ENCODE measurements around the gene ZDHHC22. TPM values are rescaled to one million over a fixed set of nuclear protein-coding genes. Genes with fewer than 3 reads are reported as not detected.

Gene ZDHHC22
- total RNA-seq, 1 experiment from 2014 or later: 0.46 TPM

- Histone ChIP-seq H3K27me3 (ENCODE audit: control insufficient read depth, insufficient read depth, low read length) (no peaks in the 10 kb centered on the region), H3K9me3 (ENCODE audit: control insufficient read depth, insufficient read depth, low read depth, low read length) (no peaks in the 10 kb centered on the region), H3K27ac (ENCODE audit: low read length) (no peak overlapping the region), H3K36me3 (ENCODE audit: control insufficient read depth, insufficient read depth, low read length) (peaks cover 2% of the 10 kb centered on the region), H3K4me1 (ENCODE audit: control insufficient read depth, insufficient read depth, low read length) (peaks cover 10% of the 10 kb centered on the region), H3K4me3 (ENCODE audit: low read depth in 2 of 2, low read length in 2 of 2) (no peak overlapping the region)
- CTCF ChIA-PET: no interaction called here
- TF ChIP-seq, protein P1, sequence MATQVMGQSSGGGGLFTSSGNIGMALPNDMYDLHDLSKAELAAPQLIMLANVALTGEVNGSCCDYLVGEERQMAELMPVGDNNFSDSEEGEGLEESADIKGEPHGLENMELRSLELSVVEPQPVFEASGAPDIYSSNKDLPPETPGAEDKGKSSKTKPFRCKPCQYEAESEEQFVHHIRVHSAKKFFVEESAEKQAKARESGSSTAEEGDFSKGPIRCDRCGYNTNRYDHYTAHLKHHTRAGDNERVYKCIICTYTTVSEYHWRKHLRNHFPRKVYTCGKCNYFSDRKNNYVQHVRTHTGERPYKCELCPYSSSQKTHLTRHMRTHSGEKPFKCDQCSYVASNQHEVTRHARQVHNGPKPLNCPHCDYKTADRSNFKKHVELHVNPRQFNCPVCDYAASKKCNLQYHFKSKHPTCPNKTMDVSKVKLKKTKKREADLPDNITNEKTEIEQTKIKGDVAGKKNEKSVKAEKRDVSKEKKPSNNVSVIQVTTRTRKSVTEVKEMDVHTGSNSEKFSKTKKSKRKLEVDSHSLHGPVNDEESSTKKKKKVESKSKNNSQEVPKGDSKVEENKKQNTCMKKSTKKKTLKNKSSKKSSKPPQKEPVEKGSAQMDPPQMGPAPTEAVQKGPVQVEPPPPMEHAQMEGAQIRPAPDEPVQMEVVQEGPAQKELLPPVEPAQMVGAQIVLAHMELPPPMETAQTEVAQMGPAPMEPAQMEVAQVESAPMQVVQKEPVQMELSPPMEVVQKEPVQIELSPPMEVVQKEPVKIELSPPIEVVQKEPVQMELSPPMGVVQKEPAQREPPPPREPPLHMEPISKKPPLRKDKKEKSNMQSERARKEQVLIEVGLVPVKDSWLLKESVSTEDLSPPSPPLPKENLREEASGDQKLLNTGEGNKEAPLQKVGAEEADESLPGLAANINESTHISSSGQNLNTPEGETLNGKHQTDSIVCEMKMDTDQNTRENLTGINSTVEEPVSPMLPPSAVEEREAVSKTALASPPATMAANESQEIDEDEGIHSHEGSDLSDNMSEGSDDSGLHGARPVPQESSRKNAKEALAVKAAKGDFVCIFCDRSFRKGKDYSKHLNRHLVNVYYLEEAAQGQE (IDR thresholded peaks at IDR 0.05; ENCODE audit: insufficient read depth in 1 of 2, low read depth in 2 of 2, low read length in 1 of 2): no peak
- TF ChIP-seq POLR2AphosphoS5 (IDR thresholded peaks at IDR 0.05; ENCODE audit: low read depth, low read length): no peak
- no peak for TF ChIP-seq TCF7L2 (IDR thresholded peaks at IDR 0.05; ENCODE audit: low read depth, low read length)
- TF ChIP-seq, protein P2, sequence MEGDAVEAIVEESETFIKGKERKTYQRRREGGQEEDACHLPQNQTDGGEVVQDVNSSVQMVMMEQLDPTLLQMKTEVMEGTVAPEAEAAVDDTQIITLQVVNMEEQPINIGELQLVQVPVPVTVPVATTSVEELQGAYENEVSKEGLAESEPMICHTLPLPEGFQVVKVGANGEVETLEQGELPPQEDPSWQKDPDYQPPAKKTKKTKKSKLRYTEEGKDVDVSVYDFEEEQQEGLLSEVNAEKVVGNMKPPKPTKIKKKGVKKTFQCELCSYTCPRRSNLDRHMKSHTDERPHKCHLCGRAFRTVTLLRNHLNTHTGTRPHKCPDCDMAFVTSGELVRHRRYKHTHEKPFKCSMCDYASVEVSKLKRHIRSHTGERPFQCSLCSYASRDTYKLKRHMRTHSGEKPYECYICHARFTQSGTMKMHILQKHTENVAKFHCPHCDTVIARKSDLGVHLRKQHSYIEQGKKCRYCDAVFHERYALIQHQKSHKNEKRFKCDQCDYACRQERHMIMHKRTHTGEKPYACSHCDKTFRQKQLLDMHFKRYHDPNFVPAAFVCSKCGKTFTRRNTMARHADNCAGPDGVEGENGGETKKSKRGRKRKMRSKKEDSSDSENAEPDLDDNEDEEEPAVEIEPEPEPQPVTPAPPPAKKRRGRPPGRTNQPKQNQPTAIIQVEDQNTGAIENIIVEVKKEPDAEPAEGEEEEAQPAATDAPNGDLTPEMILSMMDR (IDR thresholded peaks at IDR 0.05): no peak
- TF ChIP-seq SIN3A (IDR thresholded peaks at IDR 0.05; ENCODE audit: borderline replicate concordance, insufficient read depth, low read depth, low read length): no peak
- ATAC-seq (no peak), DNase-seq (ENCODE audit: low read depth, low spot score) (no peak)
- BruUV-seq (replicated peaks): no TSS peak
- in situ Hi-C loops (cut with HindIII; ENCODE audit: low pct_unique_long_range_greater_than_20kb, low sequenced_read_pairs): no loop called here
- POLR2A ChIA-PET: no interaction called here
- intact Hi-C loops (cut with micrococcal nuclease; ENCODE audit: unreplicated experiment): no loop called here
These were observed 39.4 kb downstream of the ZDHHC22 start for GRCh38 chr14:77102154-77102553.

DNA sequence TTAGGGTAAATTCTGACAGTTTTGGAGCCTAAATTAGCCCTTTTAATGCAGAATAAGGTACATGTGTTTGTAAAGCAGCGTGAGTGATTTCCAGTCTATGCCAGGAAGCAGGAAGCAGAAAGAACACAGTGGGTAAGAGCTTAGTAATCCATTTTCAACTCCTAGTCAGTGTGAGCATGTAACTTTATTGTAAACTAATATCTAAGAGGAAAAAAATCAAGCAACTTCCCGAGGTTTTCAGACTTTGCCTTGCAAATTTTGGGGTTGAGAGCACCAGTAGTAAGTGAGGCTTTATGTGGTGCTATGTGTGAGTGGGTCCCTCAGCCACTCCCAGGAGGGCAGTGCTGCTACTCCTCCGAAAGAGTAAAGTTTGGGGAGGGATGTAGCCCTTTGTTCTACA lies 40.6 kb downstream of the ZDHHC22 start:
- intact Hi-C loops (cut with micrococcal nuclease; ENCODE audit: unreplicated experiment) (no loop called here), in situ Hi-C loops (cut with HindIII; ENCODE audit: low pct_unique_long_range_greater_than_20kb, low sequenced_read_pairs) (no loop called here)
- DNase-seq (ENCODE audit: low read depth, low spot score): no peak
- Histone ChIP-seq H3K27ac (ENCODE audit: low read length) (no peak overlapping the region), H3K36me3 (ENCODE audit: control insufficient read depth, insufficient read depth, low read length) (peaks cover 2% of the 10 kb centered on the region; the same call in 1 of the 2 replicates), H3K27me3 (ENCODE audit: control insufficient read depth, insufficient read depth, low read length) (no peaks in the 10 kb centered on the region), H3K4me3 (ENCODE audit: low read depth in 2 of 2, low read length in 2 of 2) (no peak overlapping the region), H3K9me3 (ENCODE audit: control insufficient read depth, insufficient read depth, low read depth, low read length) (no peaks in the 10 kb centered on the region), H3K4me1 (ENCODE audit: control insufficient read depth, insufficient read depth, low read length) (peaks cover 17% of the 10 kb centered on the region)
- no peak for ATAC-seq
- BruUV-seq (replicated peaks): no TSS peak
- TF ChIP-seq TCF7L2 (IDR thresholded peaks at IDR 0.05; ENCODE audit: low read depth, low read length): no peak
- TF ChIP-seq, protein P2 (IDR thresholded peaks at IDR 0.05): no peak
- no peak for TF ChIP-seq SIN3A (IDR thresholded peaks at IDR 0.05; ENCODE audit: borderline replicate concordance, insufficient read depth, low read depth, low read length)
- TF ChIP-seq, protein P1 (IDR thresholded peaks at IDR 0.05; ENCODE audit: insufficient read depth in 1 of 2, low read depth in 2 of 2, low read length in 1 of 2): no peak
- no peak for TF ChIP-seq POLR2AphosphoS5 (IDR thresholded peaks at IDR 0.05; ENCODE audit: low read depth, low read length)
- POLR2A ChIA-PET: no interaction called here
- CTCF ChIA-PET: interaction anchor here (0.5 kb wide), 1 partner anchor 337 kb away, joined by 5 read pairs; no protein-coding TSS in a partner anchor
